Peyer's patch (tissue), 4 donors: ENCODE measurements around the gene TMEM100.

Source experiments
- CTCF ChIP-seq, 6 experiments: fragments of 450-650 bp in 4 of 6; fragments of 200-600 bp in 2 of 6; sonication (generic) in 1 of 6; IDR thresholded peaks; one replicate each; pipeline ENCODE4 v1.5.1; 2017 to 2019; ENCODE audit warnings: antibody characterized with exemption in 6 of 6, mild to moderate bottlenecking in 3 of 6, moderate library complexity in 1 of 6
- POLR2A ChIP-seq, 2 donors: fragments of 450-650 bp; IDR thresholded peaks; one replicate each; pipeline ENCODE4 v1.5.1; 2017; ENCODE audit warnings: antibody characterized with exemption in 2 of 2, mild to moderate bottlenecking in 2 of 2, moderate library complexity in 2 of 2

DNA sequence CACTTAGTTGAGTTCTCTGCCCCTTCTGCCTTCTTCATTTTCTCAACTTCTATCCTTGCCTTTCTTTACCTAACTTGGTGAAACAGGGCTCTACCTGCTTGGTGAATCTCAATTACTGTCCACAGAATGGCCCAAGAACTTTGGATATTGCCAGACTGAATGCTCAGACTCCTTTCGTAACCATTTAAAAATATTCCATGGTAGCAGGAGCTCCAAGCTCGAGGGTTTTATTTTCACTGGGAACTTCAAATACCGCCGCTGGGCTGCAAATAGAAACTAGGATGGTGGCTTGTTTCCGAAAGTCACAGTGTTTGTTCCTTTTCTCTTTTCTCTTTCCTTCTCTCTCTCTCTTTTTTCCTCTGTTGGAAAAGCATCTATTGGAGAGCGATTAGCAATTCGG lies 13.2 kb downstream of the TMEM100 start:
- TF ChIP-seq CTCF (IDR thresholded peaks at IDR 0.05) (no peak), POLR2A (IDR thresholded peaks at IDR 0.05) (no peak)
